ENCODE results near the gene PHACTR3.

Gene PHACTR3

DNA sequence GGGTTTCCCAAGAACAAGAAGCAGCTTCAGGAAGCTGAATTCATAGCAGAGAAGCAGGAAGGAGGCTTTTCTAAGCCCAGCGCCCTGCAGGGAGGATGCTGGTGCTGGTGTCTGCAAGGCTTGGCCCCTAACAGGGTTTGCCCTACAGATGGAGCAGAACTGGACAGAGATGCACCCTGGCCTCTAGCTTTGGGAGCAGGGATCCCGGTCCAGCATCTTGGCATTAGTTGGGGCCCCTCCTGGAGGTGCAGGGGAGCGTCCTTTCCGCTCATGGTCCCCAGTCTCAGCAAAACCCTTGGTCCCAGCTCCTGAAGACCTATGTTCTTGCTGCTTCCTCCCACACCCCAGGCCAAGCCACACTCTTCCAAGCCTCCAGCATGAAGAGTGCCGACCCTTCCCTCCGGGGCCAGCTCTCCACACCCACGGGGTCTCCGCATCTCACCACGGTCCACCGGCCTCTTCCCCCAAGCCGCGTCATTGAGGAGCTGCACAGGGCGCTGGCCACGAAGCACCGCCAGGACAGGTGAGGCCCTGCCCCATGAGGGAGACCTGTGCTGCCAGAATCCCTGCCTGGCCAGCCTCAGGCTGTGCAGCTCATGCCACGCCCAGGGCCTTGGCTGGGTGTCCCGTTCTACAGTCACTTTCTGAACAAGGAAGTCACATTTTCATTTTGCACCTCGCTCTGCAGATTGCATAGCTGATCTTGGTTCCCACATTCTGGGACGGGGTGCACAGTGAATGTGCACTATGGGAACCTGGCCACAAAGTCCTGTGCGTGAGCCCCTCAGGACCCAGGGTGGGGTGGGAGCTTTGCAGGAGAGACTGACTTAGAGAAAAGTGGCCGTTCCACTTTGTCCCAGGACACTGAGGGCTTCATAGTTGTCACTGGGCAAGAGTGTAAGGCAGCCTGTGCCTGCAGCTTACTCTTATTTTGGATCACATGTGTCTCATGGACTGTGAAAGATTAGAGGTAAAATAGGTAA, 168.9 kb downstream of the PHACTR3 start:
- Histone ChIP-seq H2AFZ (no peak overlapping the region), H3K4me3 (ENCODE audit: low read depth, low read length) (no peak overlapping the region), H3K27me3 (ENCODE audit: control insufficient read depth, insufficient read depth, low read length) (no peaks in the 10 kb centered on the region), H3K9me3 (ENCODE audit: control insufficient read depth, low read length) (no peaks in the 10 kb centered on the region), H3K36me3 (ENCODE audit: control insufficient read depth, insufficient read depth, low read length) (no peaks in the 10 kb centered on the region), H3K9ac (no peak overlapping the region), H3K4me2 (ENCODE audit: low read length) (no peak overlapping the region), H3K27ac (no peak overlapping the region), H3K79me2 (no peaks in the 10 kb centered on the region), H3K4me1 (no peaks in the 10 kb centered on the region)
- TF ChIP-seq, protein P1, sequence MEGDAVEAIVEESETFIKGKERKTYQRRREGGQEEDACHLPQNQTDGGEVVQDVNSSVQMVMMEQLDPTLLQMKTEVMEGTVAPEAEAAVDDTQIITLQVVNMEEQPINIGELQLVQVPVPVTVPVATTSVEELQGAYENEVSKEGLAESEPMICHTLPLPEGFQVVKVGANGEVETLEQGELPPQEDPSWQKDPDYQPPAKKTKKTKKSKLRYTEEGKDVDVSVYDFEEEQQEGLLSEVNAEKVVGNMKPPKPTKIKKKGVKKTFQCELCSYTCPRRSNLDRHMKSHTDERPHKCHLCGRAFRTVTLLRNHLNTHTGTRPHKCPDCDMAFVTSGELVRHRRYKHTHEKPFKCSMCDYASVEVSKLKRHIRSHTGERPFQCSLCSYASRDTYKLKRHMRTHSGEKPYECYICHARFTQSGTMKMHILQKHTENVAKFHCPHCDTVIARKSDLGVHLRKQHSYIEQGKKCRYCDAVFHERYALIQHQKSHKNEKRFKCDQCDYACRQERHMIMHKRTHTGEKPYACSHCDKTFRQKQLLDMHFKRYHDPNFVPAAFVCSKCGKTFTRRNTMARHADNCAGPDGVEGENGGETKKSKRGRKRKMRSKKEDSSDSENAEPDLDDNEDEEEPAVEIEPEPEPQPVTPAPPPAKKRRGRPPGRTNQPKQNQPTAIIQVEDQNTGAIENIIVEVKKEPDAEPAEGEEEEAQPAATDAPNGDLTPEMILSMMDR (IDR thresholded peaks at IDR 0.05), result no peak

DNA sequence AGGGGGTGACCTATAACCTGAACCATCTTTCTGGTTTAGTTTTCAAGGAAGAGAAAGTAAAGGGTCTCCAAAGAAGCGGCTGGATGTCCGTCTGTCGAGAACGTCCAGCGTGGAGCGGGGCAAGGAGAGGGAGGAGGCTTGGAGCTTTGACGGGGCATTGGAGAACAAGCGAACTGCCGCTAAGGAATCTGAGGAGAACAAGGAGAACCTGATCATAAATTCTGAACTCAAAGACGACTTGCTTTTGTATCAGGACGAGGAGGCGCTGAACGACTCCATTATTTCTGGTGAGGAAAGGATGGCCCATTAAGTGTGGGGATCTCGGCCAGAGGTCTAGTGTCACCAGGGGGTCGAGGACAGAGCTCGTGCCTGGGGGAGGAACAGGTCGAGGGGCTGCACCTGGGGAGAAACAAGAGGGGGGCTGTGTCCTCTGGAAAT, 169.9 kb downstream of the PHACTR3 start:
- Histone ChIP-seq H3K4me1 (no peaks in the 10 kb centered on the region), H3K36me3 (ENCODE audit: control insufficient read depth, insufficient read depth, low read length) (no peaks in the 10 kb centered on the region), H3K4me3 (ENCODE audit: low read depth, low read length) (no peak overlapping the region), H3K4me2 (ENCODE audit: low read length) (no peak overlapping the region), H3K27ac (no peak overlapping the region), H3K9ac (no peak overlapping the region), H3K79me2 (no peaks in the 10 kb centered on the region), H3K9me3 (ENCODE audit: control insufficient read depth, low read length) (no peaks in the 10 kb centered on the region), H3K27me3 (ENCODE audit: control insufficient read depth, insufficient read depth, low read length) (no peaks in the 10 kb centered on the region), H2AFZ (no peak overlapping the region)
- TF ChIP-seq, protein P1 (IDR thresholded peaks at IDR 0.05), result no peak

DNA sequence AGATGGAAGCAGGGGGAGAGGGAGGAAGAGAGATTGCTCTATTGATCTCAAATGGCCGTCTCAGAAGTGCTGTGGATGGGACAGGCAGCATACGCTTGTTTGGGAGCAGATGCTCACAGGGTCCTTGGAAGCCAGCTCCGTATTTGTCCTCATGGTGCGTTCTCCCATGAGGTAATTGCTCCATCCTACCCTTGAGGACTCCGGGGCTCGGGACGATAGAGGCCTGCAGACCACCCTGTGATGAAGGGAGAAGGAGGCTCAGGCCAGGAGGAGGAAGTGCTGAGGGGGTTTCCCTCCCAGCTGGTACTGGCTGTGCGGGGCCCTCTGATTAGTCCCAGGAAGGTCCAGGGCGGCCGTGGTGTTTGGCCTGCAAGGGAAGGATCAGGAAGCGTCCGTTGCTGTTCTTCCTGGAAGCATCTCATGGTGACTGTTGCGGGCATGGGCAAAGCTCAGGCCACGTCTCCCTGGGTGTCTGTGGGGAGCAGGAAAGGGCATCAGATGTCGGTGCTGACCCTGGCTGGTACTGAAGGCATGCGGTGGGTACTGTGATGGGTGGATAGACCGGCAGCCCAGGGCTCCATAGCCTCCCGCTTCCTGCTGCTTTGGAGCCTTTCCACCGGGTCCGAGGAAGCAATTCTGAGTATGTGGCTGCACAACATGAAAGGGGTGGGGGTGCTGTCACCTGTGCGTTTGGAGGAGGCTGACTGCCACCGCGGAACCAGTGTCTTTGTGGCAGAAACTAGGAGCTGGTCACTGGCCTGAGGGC, 170.8 kb downstream of the PHACTR3 start:
- Histone ChIP-seq H3K27ac (no peak overlapping the region), H3K79me2 (no peaks in the 10 kb centered on the region), H3K27me3 (ENCODE audit: control insufficient read depth, insufficient read depth, low read length) (no peaks in the 10 kb centered on the region), H3K9ac (no peak overlapping the region), H3K4me2 (ENCODE audit: low read length) (no peak overlapping the region), H3K4me1 (no peaks in the 10 kb centered on the region), H2AFZ (no peak overlapping the region), H3K9me3 (ENCODE audit: control insufficient read depth, low read length) (no peaks in the 10 kb centered on the region), H3K4me3 (ENCODE audit: low read depth, low read length) (no peak overlapping the region), H3K36me3 (ENCODE audit: control insufficient read depth, insufficient read depth, low read length) (no peaks in the 10 kb centered on the region)
- TF ChIP-seq, protein P1 (IDR thresholded peaks at IDR 0.05), result no peak

DNA sequence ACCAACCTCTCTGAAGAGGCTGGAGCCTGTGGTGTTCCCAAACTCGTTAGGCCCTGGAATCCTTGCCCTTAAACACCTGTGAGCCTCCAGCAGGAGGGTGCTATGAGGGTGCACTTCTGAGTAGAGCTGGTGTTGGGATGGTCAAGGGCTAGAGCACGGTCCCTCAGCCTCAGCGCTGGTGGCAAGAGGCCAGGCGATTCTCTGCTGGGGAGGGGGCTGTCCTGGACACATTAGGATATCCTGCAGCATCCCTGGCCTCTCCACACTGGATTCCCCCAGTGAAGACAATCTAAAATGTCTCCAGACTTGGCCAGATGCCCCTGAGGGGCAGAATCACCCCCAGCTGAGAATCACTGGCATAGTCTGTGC, 171.3 kb downstream of the PHACTR3 start:
- Histone ChIP-seq H3K4me1 (no peaks in the 10 kb centered on the region), H3K4me2 (ENCODE audit: low read length) (no peak overlapping the region), H3K79me2 (no peaks in the 10 kb centered on the region), H3K9me3 (ENCODE audit: control insufficient read depth, low read length) (no peaks in the 10 kb centered on the region), H3K27ac (no peak overlapping the region), H3K36me3 (ENCODE audit: control insufficient read depth, insufficient read depth, low read length) (no peaks in the 10 kb centered on the region), H3K9ac (no peak overlapping the region), H3K4me3 (ENCODE audit: low read depth, low read length) (no peak overlapping the region), H3K27me3 (ENCODE audit: control insufficient read depth, insufficient read depth, low read length) (no peaks in the 10 kb centered on the region), H2AFZ (no peak overlapping the region)
- TF ChIP-seq, protein P1 (IDR thresholded peaks at IDR 0.05), result no peak

Measured in parathyroid adenoma (tissue), 2 donors.